Measurements from ENCODE around the gene ZNF438. TPM values are rescaled to one million over a fixed set of nuclear protein-coding genes. Genes with fewer than 3 reads are reported as not detected.
"Not testable (repeated sequence)": the region's sequence is repeated elsewhere in the genome, so short reads cannot be mapped to it uniquely, and the experiment has no call there.

ZNF438 gene
- total RNA-seq, 2 donors from 2014 or later: 11.4 to 11.6 TPM

DNA sequence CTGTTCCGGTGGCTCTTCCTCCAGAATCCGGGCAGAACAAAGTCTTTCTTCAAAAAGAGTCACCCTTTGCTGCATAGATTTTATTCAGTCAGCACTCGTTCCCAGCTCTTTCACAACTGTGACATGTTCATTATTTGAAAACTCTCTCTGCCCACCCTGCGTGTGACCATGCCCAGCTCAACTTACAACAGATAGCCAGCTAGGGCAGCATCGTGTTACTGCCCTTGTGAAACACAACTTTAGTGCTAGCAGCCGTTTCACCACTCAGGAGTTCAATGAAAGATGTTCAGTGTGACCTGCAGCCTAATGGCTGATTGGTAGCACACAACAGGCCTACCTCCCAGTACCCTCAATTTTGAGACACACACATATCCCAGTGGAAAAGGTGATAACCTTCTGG, 57.9 kb downstream of the ZNF438 start:
- DNase-seq: no peak
- intact Hi-C loops (cut with DNase I): loop anchor here in 1 of 2 donors (10.0 kb wide), 1 partner anchor 51 kb away; no protein-coding TSS in a partner anchor
- ATAC-seq: peak; percentile 45 to 77

DNA sequence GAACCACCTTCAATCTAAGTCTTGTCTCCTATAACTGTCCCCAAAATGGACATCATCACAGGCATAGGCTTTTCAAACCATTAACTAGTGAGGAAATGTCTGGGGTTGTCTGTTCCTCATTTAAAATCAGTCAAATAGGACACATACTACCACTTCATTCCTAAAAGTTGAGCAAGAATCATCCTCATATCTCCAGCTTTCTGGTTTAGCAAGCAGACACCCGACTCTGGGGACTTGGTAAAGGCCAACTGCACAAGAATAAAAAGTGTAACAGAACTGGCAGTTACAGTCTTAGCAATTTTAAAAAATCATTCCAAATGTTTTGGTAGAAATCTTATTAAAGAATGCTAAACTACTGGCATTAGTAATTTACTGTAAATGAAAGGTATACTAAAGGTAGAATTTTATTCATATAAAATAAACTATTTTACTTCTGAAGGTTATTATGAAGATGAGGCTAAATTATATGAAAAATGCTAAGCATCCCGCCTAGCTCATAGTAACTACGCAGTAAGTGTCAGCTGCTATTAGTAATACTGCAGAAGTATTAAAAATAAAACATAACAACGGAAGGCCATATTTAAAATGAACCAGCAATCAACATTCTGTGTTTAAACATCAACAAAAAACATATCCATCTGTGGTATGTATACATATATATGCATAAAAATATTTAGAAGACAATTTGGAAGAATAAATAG, 60.8 kb downstream of the ZNF438 start:
- DNase-seq: no peak
- intact Hi-C loops (cut with DNase I): loop anchor here in 1 of 2 donors (10.0 kb wide), 1 partner anchor 54 kb away; no protein-coding TSS in a partner anchor
- ATAC-seq: peak; percentile 15 to 48

DNA sequence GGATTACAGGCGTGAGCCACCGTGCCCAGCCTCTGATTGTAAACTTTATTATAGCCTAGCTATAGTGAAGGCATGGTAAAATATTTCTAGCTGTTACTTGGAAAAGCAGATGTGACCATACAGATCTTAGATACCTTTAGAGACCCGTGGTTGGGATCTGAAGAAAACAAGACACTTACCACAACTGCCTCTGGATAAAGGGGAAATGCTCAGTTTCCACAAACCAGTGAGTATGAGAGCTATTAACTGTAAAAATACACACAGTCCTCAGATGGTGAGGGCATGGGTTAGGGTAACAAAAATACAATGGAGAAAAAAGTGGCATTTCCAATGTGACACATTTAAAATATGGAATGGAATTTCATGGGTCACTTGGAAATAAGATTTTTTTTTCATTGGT, 63.0 kb downstream of the ZNF438 start:
- no peak for ATAC-seq
- DNase-seq: no peak
- intact Hi-C loops (cut with DNase I): no loop called here

DNA sequence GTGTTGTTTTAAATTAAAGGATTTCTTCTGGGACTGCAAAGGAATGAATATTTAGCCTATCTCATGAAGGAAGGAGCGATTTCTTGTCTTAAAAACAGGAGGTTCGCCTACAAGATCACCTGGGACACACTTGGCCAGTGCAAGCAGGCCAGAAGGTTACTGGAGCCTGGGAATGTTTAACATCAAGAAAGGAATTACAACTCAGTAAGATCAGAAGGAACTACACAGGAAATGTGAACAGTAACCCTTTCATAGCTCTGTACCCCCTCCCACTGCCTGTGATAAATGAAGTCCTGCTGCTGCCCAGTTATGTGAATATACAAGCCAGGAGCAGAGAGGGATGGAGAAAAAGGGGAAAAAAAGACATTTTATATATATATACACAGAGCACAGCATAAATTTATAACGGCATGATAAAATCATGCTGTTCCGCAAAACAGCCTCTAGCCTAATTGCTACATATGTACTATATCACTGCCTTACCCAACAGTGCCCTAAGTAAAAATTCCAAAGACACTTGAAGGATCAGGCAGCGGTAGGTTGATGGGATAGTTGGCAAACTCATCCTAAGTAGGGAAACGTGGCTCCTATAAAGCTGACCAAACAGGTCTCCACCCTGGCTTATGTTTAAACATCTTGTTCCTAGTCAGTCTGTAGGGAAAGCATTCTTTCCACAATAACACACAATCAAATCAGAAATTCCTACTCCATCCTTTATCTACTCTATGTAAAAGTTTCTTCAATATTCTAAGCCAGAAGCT, 63.8 kb downstream of the ZNF438 start:
- intact Hi-C loops (cut with DNase I): no loop called here
- no peak for DNase-seq
- ATAC-seq: no peak

DNA sequence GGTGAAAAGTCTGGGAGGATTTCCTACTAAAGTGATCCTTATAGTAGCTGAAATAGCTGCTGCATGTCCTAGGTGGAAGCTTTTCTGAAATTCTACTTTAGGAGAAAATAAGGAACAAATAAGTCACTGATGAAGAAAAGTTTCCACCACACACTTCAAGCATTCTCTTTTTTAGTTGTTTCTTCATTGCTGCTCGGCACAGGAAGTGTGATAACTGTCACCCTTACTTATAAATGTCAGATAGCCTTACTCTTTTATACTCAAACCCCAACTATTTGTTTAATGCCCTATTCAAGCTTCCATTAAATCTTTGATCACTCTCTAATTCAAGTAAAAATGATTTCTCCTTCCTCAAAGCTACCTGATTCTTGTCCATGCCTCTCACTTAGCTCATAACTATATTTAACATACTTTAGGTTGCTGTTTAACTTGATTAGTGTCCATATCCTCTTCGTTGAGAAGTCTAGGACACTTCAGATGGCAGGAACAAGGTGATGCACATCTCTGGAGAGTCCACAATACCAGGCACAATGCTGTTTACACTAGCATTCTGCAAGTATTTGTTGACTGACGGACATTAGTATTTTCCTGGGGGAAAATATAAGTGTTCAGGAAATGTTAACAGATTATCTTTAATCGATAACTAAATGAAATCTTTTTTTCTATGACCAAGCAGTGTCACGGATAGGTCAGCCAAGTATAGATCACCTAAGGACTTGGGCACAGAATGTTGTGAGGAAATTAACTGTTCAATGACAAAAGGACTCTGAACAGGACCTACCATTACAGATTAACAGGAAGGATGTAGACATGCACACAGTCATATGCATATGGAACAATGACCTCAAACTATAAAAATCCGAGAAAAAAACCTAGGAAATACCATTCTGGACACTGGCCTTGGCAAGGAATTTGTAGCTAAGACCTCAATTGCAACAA, 67.4 kb downstream of the ZNF438 start:
- DNase-seq (no peak), ATAC-seq (no peak)
- intact Hi-C loops (cut with DNase I): no loop called here

DNA sequence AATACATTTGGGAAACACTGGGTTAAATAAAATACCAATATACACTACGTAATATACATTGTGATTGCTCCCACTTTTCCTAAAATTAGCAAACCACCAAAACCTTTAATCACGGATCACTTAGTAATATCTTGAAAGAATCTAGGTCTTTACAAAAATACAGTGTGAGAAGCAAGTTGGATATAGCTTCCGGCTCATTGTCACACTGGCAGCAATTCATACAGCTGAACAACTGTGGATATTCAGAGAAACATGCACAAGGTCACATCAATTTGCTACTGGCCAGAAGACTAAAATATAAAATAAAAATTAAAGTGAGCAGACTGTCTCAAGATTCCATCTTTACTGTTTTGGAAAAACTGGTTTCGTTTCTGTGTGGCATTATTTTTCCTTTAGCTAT, 69.1 kb downstream of the ZNF438 start:
- no peak for DNase-seq
- intact Hi-C loops (cut with DNase I): no loop called here
- ATAC-seq: no peak

DNA sequence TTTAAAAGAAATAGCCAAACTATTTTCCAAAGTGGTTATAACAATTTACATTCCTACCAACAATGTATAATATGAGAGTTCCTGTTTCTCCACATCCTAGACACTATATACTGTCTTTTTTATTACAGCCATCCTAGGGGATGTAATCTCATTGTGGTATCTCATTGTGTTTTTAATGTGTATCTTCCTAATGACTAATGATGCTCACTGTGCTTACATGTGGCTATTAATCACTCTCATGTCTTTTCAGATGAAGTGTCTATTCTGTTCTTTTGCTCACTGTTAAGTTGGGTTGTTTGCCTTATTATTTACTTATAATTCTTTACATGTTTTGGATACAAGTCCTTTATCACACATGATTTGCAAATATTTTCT, 71.8 kb downstream of the ZNF438 start:
- DNase-seq: no peak
- no peak for ATAC-seq
- intact Hi-C loops (cut with DNase I): no loop called here

DNA sequence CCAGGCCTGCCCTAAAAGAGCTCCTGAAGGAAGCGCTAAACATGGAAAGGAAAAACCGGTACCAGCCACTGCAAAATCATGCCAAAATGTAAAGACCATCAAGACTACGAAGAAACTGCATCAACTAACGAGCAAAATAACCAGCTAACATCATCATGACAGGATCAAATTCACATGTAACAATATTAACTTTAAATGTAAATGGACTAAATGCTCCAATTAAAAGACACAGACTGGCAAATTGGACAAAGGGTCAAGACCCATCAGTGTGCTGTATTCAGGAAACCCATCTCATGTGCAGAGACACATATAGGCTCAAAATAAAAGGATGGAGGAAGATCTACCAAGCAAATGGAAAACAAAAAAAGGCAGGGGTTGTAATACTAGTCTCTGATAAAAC, 82.4 kb downstream of the ZNF438 start:
- intact Hi-C loops (cut with DNase I); DNase-seq; ATAC-seq: not testable (repeated sequence)

- ATAC-seq: no peak
- no peak for DNase-seq
- intact Hi-C loops (cut with DNase I): no loop called here
Measured at GRCh38 chr10:30944005-30944404, 87.7 kb downstream of the ZNF438 start.

DNA sequence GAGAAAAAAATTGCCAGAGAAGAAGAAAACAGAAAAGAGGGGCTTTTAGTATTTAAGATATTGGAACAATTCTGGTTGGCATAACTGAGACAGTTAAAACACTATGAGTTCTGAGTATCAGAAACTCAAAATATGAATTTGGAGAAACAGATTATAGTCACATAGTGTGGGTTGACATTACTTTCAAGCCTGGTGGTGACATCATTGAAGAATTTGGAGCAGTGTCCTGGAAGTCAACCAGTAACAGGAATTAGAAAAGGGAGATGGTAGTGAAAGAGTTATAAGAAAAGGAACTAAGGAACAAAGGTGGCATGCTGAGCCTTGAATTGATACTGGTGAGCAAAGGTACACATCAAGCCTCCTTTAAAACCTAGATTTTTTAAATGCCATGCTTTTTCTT, 88.2 kb downstream of the ZNF438 start:
- ATAC-seq (no peak), DNase-seq (no peak)
- intact Hi-C loops (cut with DNase I): no loop called here

DNA sequence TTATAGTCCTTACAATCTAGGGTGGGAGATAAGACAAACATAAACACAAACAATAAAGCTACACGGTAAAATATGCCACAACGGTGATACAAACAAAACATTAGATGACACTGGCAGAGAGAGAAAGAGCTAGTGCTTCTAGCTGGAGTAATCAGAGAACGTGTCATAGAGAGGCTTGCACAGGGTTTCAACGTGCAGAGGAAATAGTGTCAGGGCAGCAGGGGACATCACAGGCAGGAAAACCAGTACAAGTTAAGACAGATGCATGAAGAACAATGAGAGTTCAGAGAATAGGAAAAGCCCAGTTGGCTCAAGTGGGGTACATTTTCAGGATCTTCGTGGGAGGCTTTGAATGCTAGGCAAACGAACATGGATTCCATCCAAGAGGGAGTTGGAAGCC, 91.4 kb downstream of the ZNF438 start:
- DNase-seq: no peak
- intact Hi-C loops (cut with DNase I): no loop called here
- ATAC-seq: peak in 1 of 2 donors; percentile 15

DNA sequence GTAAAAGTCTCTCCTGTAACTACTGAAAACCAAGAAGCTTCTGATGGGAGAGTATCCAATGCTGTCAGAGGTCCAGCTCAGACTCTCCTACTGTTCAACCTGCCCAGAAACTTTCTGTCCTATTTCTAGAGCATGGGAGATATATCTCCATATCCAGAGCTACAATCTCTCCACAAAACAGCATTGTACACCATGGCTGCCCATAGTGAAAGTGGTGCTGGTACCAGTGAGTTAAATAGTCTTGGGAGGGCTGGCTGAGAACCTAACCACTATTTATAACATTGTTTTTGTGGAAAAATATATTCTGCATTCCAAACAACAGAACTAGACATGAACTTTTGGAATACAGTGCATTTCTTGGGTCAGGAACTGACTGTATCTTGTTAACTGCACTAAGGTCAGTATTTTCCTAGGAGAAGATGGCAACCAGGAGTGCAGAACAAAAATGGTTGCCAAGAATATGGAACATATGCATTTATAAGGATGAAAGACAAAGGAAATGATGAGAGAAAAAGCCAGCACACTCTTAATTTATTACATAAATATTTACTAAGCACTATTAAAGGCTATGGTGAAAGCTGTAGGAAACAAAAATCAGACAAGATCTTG, 91.9 kb downstream of the ZNF438 start:
- intact Hi-C loops (cut with DNase I): no loop called here
- DNase-seq (no peak), ATAC-seq (no peak)

- ATAC-seq (no peak), DNase-seq (no peak)
- intact Hi-C loops (cut with DNase I): no loop called here
Measured at GRCh38 chr10:30935078-30935477, 96.6 kb downstream of the ZNF438 start.

- ATAC-seq (no peak), DNase-seq (no peak)
- intact Hi-C loops (cut with DNase I): no loop called here
Measured at GRCh38 chr10:30931094-30931493, 100.6 kb downstream of the ZNF438 start.

- intact Hi-C loops (cut with DNase I): no loop called here
- DNase-seq (no peak), ATAC-seq (no peak)
Measured at GRCh38 chr10:30929901-30930520, 101.7 kb downstream of the ZNF438 start.

- intact Hi-C loops (cut with DNase I); ATAC-seq; DNase-seq: not testable (repeated sequence)
Measured at GRCh38 chr10:30929311-30929729, 102.3 kb downstream of the ZNF438 start.

DNA sequence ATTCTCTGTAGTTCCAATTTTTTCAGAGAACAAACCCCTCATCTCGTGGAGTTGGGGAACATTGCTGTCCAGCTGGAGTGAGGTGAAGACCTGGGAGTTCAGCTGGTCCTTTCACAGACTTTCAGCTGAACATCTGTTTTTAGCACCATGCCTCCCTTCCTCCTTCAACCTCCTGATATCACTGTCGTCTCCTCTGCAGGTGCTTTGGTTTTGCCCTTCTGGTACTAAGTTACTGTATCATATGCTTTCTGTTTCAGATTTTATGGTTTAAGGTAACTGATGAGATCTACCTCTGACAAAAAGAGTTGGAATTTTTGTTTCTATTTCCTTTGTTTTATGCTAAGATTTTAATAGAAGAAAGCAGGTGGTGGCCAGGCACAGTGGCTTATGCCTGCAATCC, 102.9 kb downstream of the ZNF438 start:
- no peak for ATAC-seq
- intact Hi-C loops (cut with DNase I): no loop called here
- DNase-seq: no peak

GRCh38 chr10:30918651-30919050, 113.0 kb downstream of the ZNF438 start:
- intact Hi-C loops (cut with DNase I): loop anchor here in 1 of 2 donors (10.0 kb wide), 1 partner anchor 106 kb away; no protein-coding TSS in a partner anchor
- no peak for ATAC-seq
- DNase-seq: no peak

GRCh38 chr10:30917789-30918188, 113.9 kb downstream of the ZNF438 start:
- no peak for DNase-seq
- intact Hi-C loops (cut with DNase I): loop anchor here in 1 of 2 donors (10.0 kb wide), 1 partner anchor 107 kb away; no protein-coding TSS in a partner anchor
- ATAC-seq: no peak

Data from left cardiac atrium (tissue), 4 donors.